GM18873 (cell line): ENCODE results near the gene ARPC2.

ENCODE experiments used
- ATAC-seq: cut with Tn5 transposase; IDR thresholded peaks from one replicate; pipeline ENCODE4 v1.9.1; 2021; ENCODE audit warnings: mild to moderate bottlenecking, moderate library complexity, moderate number of reproducible peaks; ENCODE audit not compliant: unreplicated experiment, low FRiP score

The ARPC2 gene

DNA sequence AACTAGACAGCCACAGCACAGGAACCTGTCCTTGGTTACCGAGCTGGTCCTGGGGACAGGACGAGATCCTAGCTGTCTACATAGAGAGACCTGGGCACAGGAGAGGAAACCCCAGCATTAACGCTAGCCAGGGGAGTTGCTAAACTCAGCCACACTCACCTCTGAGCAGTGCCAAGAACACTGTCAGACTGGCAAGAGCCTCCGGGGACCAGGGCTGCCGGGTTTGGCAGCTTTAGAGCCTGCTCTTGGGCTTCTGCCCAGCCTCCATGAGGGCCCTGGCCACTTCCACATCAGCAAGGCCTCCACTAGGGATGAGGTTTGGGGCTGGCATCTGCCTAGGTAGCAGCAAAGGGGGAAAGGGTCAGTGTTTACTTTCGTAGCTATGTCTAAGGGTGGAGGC, 68.6 kb downstream of the ARPC2 start:
- no peak for ATAC-seq

DNA sequence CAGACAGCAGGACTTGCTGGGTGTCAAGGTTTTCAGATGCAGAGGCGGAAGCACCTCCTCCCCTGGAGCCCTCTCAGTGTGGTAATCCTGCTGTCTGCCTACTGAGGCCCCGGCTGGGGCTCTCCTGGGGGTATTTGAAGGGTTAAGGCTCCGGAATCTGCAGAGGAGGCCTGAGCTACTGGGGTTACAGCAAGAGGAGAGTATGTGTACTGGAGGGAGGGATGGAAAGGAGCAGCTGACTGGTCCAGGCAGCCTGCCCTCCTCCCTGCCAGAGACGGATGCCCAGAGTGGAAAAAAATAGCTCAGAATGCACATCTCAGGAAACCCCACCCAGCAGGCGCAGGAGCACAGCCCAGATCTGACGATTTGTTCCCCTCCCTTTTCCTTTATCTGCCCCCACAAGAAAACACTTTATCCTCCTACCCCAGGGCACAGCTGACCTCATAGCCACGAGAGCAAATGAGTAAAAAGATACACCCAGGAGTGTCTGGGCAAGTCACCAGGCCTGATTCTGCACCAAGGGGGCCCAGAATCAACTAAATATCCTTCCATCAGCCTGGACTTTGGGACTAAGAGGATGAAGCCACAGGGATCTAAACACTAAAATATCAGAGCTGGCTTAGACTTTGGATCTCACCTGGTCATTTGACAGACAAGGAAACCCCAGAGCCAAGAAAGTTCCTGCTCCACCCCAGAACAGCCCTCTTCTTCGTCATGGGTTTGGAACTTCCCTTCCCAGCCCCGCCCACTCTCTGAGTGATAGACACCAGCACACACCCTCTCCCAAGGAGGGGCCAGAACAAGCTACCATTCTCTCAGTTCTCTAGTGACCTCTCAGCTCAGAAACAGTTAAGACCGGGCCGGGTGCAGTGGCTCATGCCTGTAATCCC, 69.8 kb downstream of the ARPC2 start:
- ATAC-seq = peak; percentile 56

DNA sequence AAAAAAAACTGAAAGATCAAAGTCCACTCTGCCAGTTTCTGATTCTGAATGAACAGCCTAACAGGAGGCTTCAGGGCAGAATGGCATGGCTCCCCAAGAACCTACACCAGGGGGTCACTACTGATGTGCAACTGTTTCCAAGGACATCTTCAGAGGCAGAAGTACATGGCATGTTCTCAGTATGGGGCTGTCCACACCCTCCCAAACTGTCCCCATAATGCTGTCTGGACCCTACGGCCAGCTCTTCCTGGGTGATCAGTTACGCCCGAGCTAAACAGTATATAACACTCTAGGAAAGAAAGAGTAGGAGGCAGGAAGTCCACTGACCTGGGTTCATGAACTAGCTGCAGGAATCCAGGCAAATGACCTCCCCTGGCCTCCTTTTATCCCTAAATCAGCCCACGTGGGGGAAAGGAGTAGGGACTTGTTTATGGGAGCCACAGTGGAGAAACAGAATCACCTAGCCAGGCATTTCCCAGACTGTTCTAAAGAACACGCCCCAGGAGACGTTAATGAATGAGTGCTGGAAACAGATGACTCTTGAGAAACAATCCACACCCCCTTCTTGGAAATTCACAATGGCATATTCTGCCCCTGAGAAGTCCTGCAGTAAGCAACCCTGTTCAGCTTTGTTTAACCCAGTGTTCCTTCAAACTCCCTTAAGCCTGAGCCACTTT, 72.8 kb downstream of the ARPC2 start:
- ATAC-seq = no peak

DNA sequence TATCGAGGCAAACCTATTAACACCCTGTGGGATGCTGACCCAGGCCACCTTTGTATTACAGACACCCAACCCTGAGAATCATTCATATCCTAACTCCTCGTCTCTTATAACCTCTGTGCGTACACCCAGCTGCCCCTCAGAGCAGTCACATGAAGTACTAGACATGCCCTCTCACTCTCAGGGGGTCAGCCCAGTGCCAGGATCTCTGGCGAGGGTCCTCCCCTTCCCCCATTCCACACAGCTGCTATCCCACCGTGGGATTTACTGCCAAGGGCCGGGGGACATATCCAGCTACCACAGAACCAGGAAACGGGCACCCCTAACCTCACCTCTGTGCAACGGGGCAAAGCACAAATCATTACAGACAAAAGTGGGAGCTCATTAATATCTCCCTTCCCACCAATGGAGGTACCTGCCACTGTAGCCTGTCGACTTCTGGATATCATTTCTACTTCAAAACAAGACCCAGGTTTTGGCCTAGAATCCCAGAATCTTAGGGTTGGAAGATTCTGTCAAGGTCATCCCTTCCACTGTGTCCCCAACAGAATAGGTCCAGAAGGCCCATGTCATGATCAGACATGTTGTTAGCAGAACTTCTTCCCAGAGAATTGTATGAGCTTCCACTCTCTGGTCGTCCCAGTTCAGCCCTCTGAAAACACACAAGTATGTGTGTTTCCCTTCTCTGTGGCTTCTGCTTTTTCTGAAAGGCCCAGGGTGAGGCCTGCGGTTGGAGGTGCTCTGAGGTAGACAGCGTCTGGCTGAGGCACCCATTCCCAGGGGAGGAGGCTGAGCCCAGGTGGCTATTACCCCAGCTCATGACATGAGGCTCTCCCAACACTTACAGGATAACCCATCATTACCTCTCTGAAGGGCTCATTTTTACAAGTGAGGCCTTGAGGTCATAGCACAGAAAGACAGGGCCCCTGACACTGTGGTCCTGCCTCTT, 73.6 kb downstream of the ARPC2 start:
- ATAC-seq = peak; percentile 51

DNA sequence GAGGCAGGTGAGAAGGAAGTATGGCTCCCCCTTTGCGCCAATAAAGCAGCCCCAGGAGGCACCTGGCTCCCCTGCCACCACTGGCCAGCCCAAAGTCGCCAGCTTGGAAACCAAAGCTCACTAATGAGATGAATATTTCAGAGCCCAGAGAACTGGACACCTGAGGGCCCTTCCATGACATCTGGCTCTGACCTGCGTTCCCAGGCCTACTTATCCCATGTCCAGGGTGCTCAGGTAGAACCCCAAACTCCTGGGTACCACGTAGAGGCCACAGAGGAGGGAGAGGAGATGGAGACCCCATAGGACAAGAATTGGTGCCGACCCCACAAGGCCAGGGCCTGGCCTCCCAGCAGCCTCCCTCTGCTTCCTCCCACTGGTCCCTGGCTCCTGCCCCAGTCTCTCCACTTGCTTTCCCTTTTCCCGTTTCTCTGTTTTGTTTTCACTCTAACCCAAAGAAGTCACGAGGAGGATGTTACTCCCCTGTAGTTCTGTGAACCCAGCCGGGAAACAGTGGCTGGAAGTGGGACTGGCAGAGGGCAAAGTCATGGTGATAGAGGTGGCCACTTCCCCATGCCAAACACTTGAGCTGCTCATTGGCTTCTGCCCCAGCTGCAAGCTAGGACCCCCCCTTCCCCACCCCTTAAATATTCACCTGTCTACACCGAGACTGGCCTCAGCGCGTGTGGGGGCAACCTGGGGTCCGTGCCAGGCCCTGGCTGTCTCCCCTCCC, 74.5 kb downstream of the ARPC2 start:
- ATAC-seq = no peak

DNA sequence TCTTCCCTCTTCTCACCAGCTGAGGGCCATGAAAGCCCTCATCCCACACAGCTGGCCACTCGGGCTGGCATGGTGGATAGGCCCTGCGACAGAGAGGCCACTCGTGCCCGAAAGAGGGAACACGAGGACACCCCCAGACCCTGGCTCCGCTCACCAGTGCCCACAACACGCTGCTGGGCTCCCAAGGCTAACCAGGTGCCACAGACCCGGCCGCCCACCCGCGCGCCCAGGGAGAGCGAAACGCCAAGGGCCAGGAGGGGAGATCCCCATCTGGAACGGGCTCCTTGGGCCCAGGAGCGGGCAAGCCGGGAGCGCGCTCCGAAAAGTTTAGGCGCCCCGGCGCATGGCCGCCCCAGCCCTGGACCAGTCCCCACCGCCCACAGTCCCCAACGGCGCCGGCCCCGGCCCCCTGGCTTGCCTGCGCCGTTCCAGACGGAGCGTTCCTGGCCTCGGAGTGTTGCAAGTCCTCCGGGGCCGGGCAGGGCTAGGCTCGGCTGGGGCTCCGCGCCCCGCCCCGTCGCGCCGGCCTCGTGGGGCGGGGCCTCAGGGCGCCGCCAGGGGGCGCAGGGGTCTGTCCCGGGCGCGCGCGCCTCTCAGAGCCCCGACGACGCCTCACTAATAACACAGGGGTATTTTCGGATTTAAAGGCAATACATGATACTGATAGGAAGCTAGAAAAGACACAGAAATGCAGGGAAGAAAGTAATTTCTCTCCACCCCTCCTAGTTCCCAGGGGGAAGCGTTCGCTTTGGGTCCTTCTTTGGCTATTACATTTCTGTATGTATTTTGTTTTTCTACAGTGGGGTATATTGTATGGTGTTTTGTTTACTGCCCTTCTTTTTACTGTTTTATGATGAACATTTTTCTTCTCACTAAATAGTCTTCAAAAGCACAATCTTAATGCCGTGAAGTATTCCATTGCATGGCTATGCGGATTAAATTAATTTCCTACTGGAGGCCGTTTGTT, 75.3 kb downstream of the ARPC2 start, which contains the start of gene TMBIM1:
Gene TMBIM1 (minus strand): TSS at position 456 of the 967 bp plus-strand sequence. CDS start 10,362 bp downstream, outside the sequence.
- peak; percentile 49 for ATAC-seq

DNA sequence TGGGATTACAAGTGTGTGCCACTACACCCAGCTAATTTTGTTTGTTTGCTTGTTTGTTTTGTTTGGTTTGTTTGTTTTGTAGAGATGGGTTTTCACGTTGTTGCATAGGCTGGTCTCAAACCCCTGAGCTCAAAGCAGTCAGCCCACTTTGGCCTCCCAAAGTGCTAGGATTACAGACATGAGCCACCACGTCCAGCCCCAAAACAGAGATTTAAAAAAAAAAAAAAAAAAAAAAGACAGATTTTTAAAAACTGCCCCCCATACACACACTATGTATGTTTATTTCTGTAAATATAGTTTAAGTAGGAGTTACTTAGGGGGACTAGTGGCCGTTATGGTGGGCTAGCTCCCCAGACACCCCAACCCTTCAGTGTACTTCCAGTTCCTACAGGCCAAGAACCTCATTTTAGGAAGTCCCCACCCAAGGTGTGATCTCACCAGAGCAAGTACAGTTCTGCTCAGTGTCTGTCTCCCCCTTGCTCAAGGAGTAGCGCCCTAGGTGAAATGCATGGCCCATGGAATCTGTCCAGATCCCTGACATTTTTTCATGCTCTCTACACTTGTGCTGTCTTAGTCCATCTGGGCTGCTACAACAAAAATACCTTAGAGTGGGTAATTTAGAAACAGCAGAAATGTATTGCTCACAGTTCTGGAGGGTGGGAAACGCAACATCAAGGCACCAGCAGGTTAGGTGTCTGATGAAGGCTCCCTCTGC, 76.9 kb downstream of the ARPC2 start:
- no peak for ATAC-seq

DNA sequence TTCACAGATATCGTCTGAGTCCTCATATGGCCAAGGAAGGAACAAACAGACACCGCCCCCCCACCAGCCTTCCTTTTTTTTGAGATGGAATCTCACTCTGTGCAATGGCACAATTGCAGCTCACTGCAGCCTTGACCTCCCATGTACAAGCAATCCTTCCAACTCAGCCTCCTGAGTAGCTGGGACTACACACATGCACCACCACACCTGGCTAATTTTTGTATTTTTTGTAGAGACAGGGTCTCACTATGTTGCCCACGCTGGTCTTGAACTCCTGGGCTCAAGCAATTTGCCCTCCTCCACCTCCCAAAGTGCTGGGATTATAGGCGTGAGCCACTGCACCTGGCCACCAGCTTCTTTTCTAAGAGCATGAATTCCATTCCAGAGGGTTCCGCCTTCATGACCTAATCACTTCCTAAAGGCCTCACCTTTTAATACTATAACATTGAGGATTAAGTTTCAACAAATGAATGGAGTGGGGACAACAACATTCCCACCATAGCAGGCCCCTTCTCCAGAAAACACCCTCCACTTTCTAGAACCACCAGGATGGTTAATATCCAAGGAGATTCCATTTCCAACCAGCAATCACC, 77.5 kb downstream of the ARPC2 start:
- ATAC-seq = no peak

DNA sequence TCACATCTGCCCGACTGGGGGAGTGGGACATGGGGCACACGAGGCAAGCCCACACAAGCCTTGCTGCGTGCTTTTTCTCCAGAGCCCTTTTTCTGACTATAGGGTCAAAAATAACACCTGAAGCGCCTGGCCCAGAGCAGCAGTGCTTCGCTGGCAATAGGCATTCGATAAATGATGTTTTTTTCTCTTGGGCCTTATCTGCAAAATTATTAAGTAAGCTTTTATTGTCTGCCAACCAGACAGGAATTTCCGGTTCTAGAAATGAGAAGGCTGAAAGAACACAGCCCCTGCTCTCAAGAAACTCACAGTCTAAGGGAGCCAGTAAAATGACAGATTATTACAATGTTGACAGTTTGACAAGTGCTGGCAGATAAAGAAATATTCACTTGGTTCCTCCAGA, 78.0 kb downstream of the ARPC2 start:
- no peak for ATAC-seq

DNA sequence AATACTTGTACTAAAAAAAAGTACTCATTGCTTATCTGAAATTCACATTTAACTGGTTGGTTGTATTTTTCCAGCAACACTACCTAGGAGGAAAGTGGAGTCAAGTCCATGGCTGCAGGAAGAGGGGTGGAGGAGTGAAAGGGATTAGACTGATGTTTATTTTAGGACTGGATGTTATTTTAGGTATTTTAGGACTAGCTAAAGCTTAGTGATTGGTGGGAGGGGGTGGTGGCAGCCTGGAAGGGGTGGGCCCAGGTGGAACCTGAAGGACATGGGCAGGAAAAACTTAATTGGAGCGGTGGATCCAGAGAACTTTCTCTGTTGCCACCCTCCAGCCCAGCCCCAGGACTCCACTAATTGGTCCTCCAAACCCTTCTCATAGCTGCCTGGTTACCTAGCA, 79.2 kb downstream of the ARPC2 start:
- ATAC-seq = no peak

DNA sequence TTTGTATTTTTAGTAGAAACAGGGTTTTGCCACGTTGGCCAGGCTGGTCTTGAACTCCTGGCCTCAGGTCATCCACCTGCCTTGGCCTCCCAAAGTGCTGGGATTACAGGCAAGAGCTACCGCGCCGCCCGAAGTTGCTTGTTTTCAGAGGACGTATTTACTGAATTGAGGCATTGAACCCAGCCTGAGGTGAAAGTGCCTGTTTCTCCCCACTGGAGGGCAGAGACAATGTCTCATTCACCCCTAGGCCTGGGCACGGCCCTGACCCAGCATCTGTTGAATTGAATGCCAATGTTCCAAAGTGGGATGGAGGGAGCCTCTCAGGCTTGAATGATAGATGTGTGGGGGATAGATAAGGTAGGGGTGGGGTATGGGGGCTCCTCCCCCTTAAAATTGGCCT, 79.9 kb downstream of the ARPC2 start:
- no peak for ATAC-seq

DNA sequence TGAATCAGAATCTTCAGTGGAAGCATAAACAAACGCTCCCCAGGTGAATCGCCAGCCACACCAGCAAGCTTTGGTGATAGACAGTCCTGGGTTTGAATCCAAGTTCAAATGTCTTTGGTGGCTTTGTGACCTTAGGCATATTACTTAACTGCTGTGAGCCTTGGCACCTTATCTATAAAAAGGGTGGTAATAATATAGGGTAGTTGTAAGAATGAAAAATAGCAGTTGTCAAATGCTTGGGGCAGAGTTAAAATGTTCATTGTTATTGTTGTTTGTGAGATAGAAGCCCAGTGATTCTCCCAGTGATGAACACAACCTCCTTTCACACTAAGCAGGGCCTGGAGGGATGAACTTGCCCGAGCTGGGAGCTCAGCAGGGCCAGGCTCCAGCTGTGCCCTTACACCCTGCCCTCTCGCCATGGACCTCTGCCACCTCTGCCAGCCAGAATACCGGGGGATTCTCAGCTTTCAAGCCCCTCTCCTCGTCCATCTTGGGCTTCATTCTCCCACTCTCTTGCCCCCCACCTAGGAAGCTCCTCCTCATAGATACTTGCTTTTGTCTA, 81.4 kb downstream of the ARPC2 start:
- ATAC-seq = no peak

DNA sequence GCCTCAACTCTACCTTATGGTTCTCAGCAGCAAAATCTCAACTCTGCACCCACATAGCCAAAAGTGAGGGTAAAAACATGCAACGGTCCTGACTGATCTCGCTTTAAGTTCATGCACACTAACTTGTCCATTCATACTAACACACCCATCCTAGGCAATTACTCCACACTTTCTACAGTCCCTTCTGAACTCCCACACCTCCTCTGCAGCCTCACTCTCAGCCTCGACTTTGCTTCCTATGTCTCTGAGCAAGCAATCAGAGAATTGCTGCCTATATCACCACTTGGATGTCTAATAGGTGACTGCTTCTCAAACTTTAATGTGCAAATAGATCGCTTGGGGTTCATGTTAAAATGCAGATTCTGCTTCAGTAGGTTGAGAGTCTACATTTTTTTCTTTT, 83.2 kb downstream of the ARPC2 start:
- no peak for ATAC-seq

DNA sequence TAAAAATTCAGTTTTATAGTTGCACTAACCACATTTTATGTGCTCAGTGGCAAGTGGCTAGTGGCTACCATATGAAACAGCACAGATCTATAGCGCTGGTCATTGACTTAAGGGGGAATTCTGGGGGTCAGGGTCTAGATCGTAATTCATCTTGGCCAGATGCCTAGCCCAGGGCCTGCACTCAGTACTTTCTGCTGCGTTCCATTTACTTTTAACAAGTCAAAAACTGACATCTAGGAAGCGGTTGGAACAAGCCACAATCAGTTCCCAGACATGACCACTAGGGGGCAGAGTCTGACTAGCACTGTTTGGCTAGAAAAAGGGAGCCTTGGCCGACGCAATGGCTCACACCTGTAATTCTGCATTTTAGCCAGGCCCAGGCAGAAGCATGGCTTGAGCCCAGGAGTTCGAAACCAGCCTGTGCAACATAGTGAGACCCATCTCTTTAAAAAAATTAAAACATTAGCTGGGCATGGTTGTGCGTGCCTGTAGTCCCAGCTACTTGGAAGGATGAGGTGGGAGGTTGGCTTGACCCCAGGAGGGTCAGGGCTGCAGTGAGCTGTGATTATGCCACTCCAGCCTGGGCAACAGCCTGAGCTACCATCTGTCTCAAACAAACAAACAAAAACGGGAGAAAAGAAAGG, 84.3 kb downstream of the ARPC2 start:
- ATAC-seq = peak; percentile 68
